ENCODE results near the gene ONECUT3.

The ONECUT3 gene

DNA sequence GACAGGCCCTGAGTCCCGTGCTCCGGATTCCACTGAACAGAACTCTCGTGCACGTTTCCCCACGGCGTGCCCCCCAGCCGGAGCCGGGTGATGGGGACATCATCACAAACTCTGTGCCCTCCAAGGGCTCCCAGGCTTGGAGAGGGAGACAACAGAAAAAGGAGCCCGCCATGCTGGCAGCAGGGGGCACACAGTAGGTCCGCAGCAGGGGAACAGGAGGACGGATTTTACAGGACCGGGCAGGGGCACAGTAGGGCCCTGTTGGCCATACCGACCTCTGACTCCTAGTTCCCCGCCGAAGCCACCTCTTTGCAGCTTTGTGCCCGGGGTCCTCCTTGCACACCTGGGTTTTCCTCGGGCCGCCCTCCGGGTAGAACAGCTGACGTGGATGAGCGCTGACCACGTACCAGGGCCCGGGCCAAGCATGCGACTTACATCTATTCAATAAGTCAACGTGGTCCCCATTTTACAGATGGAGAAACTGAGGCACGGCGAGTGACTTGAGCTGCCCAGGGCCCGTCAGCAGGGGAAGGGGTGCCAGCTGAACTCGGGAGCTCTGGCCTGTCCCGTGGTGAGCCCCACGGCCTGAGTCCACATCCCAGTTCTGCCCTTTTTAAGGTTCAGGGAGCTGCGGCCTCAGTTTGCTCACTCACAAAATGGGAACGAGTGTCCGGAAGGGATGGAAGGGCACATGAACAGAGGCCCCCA, 10.2 kb upstream of the ONECUT3 start:
- DNase-seq = no peak

DNA sequence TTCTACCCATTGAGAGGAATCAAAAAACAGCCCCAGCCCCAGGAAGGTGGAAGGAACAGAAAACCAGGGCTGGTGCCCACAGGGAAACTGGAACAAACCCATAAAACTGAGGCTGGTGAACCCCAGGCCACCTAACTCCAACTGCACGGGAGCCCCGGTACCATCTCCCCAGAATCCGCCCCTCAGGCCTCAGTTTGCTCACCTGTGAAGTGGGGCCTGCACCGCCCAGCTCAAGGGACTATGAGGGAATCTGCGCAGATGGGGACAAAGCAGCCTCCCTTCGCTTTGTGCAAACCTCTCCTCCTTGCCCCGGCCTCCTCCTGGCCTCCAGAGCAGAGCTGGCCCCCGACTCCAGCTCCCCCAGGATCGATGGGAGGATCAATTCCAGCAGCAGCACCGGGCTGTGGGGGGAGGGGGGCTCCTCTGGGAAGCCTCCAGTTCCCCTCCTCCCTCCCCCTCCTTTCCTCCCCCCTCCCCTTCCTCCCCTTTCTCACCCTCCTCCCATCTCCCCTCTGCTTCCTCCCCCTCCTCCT, 9.1 kb upstream of the ONECUT3 start:
- DNase-seq = no peak

DNA sequence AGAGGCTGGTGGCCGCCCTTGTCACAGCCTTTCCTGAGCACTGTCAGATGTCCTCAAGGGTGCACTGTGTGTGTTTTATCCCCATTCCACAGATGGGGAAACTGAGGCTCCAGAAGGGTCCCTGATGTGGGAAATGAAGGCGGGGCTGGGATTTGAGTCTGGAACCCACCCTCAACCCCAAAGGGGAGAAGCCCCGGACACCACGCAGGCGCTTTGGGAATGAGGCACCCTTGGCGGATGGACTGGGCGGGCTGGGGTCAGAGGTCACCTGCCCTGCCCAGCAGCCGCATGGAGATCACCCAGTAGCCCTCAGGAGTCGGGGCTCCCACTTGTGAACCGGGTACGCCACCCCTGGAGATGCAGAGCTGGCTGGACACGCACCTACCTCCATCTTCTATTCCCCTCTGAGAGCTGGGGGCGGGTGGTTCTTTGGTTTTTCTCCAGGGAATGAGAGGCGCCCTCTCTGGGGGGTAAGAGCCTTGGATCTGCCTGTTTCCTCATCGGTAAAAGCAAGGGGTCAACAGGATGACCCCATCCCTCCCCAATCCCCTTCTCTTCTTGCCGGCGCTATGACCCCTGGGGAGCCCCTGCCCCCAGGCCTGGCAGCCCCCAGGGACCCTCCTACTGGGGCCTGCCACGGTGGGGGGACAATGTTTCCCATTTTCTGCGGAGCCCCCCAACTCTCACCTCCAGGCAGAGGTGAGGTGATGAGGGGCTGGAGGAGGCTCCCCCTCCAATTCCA, 8.3 kb upstream of the ONECUT3 start:
- DNase-seq = no peak

DNA sequence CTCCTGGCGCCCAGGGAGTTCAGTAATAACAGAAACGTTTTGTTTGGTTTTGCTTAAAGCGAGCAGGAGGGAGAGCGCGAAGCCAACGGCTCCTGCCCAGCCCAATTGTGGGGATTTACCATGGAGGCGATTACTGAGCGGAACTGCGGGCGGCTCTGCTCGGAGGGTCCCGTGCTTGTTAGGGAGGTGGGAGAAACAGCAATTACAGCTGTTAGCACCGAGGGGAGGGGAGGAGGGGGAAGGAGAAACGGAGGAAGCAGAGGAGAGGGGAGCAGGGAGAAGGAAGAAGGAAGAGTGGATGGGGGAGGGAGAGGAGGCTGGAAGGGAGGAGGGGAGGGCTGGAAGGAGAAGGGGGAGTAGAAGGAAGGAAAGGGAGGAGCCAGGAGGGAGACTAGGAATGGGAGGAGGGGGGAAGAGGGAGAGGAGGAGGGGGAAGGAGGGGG, 7.7 kb upstream of the ONECUT3 start:
- DNase-seq = no peak

DNA sequence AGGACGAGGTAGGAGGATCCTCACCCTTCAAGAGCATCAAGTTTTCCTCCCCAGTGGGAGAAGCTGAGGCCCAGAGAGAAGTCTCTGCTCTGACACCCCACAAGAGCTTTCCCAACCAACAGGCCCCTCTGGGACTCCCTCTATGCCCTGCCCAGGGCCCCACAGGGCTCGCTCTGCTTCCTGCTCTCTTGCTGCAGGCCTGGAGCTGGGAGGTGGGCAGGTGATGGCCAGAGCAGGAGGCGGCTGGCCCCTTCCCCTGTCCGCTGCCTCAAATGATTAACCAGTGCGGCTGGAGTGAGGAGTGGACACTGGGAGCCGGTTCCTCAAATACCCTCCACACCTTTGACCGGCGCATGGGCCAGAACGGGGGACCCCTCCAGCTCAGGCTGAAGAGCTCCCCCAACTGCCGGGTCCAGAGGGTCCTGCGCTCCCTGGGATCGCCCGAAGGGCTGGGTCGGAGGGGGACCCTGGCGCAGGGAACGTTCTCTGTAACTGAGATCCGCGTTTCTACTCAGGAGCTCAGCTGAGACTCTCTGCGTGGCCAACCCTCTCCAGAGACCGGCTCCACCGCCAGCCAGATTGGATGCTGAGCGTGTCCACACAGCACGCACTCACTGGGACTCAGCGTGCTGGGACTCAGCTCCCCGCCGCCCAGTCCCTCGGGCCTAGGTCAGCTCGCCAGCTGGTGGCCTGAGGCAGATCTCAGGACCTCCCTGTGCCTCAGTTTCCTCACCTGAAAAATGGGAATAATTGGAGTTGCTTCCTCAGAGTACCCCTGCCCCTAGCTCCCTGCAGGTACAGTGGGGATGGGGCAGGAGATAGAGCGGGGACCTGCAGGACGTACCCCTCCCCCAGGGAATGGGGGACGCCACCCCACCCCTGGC, 6.7 kb upstream of the ONECUT3 start:
- no peak for DNase-seq

DNA sequence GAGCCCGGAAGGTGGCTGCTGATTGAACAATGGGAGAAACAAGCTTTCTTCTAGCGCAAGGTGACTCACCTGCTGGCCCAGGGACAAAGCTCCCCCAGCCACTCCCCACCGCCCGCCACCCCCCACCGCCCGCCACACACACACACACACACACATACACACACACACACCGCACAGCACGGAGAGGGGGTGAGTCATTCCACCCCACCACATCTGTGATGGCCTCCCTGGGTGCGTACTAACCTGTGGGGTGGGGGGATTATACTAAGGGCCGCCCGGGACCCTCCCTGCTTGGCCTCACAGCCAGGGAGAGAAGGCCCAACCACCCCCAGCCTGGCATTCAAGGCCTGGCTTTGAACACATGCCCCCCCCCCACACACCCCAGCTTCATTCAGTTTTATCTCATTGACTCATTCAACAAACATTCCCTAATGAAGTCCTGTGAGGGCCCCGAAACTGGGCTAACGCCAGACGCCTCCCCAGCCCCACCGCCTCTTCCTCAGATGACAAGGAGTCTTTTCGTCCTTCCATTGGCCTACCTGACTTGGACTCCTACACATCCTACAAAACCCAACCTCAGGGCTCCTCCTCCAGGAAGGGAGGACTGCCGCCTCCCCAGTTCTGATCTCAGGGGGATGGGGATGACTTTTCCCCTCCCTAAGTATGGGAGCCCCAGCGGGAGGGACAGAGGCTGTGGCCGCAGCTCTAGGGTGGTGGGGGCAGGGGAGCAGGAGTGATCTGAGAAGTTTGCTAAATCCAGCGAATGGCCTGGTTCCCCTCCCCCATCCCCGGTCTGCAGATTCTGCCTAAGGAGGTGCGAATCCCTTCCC, 5.8 kb upstream of the ONECUT3 start:
- no peak for DNase-seq

DNA sequence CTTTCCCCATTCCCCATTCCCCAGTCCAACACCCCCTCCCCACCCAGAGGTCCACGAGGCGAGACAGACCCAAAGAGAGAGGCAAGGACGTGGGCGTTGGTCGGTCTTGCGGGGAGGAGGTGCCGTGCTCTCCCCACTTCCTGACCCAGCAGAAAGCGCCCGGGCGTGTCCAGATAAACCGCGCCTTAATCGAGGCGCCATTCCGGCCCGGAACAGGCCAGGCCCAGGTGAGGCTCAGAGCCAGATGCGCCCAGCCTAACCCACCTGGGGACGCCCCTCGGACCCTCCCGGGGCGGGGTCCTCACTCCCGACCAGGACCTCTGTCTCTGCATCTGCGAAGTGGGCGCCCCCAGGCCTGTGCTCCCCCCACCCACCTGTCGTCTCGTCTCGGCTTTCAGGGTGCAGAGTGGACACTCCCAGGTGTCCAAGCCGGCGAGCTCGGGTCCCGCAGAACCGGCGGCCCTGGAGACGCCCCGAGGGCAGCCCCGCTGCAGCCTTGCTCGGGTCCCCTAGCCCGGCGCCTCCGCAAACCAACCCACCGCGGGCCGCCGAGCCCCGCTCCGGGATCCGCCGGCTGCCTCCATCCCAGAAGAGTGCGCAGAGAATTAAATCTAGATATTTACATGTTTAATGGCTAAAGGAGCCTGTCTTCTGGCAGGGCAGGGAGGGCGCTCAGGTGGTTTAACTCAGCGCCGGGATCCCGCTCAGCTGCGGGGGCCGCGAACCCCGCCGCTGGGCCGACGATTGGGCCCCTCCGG, 5.0 kb upstream of the ONECUT3 start:
- DNase-seq = no peak

DNA sequence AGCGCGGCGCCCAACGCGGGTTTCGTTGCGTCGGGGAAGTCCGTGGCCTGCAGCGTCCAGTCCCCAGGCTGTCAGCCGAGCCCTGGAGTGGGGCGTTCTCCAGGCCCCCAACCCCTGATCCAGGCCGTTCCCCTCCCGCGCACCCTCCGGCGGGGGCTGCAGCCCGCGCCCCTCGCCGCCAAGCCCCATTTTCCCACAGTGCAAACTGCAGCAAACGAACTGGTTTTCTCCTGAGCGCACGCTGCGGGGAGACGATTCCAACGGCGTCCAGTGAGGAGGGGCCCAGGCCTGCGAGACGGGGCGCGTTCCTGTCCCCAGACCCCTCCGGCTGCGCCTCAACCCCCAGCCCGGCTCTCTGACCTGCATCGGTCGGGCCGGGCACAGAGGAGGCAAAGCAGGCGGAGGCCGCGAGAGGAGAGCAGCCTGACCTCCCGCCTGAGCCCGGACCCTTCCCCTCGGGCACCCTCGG, 4.4 kb upstream of the ONECUT3 start:
- DNase-seq = no peak

DNA sequence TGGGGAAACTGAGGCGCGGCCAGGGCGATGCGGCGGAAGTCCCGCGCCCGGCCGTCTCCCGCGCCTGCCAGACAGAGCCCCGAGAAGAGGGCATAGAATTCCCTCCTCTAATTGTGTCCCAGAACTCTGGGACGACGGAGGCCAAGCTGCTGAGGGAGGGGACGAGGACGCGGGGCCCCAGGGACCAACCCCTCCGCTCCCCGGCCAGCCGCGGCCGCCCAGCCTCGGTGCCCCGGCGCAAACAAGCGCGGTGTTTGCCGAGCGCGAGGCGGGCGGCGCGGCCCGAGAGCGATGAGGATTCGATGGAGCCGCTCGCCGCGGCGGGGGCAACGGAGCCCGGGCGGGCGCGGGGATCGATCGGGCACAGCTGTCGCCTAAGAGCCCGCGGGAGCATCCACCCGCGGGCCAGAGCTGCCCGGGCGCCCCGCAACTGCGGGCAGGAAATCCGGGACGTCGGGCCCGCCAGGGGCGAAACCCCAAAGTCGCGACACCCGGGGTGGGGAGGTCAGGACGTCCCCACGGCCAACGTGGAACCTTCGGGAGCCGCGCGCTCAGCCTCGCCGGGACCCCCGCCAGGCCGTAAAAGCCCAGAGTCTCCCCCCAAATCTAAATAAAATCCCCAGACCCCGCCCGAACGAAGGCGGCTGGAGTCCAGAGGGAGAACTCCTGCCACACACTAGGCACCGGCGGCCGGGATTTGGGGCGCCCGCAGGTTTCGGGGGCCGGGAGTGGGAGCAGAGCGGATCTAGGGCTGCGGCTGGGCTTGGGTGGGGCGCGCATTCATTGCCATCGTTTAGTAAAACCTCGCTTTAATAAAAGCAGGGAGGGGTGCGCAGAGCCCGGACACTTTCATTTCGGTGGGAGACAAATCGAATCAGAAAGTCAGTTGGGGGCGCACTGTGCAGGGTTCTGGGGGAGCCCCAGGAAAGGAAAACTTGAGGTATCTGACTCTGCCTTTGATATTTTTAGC, 3.6 kb upstream of the ONECUT3 start:
- no peak for DNase-seq

DNA sequence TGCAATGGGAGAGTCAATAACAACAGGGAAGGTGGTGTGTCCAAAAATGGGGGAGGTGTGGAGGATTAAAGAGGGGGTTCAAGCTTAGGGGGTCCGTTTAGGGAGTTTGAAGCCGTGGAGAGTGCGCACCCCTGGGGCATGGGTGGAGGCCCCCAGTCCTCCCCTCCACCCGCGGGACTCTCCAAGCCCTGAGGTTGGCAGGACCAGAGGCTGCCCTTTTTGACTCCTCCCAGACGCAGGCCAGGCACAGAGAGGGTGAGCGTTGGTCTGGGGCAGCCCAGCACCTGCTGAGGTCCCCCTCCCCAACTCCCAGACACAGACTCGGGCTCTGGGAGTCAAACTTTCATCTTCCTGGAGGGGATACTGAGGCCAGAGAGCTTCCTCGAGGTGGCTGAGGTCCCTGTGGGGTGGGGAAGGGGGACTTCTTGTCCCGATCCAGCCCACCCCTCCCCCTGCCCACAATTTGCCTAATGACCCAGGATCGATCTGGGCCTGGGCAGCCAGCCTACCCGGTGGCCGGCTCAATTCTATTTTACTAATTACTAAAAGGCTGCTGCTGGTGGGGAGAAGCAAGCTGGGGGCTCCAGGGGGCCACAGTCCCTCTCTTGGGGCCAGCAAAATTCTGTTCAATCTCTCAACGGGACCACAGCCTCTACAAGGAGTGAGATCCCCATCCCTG, 2.8 kb upstream of the ONECUT3 start:
- no peak for DNase-seq

DNA sequence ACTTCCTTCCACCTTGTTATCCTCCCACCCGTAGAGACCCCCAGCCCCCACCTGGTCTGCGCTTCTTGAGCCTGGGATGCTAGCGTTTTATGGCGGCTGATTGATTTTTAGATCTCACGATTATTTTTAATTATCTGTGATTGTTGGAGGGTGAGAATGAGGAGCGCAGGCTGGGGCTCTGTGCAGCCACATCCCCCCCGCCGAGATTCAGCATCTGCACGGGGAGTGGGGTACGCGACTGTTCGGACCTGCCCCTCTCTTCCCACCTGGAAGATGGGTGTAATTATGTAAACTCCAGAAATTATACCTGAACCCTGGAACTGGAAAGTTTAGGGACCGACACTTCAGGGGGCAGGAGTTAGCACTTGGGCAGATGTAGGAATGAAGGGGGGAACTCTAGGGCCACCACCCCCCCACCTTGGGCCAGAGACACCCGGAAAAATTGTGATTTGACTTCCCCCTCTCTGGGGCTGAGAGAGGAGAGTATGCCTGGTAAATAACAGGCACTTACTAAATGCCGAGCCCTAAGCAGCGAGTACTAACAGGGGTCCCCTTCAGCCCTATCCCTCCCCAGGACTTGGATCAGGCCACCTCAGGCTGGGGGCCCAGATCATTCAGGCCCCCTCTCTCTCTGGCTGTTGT, 1.8 kb upstream of the ONECUT3 start:
- no peak for DNase-seq

DNA sequence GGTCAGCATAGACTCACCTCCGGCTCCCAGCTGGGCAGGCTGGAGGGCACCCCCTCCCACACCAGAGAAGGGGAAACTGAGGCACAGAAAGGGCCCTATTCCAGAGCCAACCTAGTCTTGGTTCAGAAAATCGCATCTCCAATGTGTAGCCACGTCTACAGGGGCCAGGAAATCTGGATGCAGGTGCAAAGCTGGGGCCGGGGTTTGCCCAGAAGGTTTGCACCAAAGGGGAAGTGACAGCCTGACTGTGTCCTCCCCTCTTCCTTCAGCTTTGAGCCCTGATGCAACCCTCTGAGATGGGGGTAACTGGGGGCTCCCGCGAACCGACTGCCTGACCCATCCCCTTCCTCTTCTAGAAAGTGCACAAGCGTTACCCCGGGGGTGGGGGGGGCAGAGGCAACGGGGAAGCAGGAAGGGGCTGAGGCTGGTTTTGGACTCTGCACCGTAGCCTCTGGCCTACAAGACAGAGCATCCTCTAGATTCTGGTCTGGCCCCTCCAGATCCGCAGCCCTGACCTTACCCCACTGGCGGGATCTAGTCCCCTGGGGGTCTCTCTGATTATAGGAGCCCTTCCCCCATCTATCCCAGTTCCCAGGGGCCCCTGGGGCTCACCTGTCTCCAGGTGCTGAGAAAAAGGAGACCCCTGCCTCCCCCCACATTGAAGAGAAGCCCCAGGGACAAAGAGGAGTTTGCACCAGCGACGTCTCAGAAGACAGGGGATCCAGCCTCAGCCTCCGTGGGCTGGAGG, 1.1 kb upstream of the ONECUT3 start:
- DNase-seq = no peak

DNA sequence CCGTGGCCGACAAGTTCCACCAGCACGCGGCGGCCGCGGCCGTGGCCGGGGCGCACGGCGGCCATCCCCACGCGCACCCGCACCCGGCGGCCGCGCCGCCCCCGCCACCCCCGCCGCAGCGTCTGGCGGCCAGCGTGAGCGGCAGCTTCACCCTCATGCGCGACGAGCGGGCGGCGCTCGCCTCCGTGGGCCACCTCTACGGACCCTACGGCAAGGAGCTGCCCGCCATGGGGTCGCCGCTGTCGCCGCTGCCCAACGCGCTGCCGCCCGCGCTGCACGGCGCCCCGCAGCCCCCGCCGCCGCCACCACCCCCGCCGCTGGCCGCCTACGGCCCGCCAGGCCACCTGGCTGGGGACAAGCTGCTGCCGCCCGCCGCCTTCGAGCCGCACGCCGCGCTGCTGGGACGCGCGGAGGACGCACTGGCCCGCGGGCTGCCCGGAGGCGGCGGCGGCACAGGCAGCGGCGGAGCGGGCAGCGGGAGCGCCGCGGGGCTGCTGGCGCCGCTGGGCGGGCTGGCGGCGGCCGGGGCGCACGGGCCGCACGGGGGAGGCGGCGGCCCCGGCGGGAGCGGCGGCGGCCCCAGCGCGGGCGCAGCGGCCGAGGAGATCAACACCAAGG, 821 bp downstream of the ONECUT3 start:
- DNase-seq = no peak

DNA sequence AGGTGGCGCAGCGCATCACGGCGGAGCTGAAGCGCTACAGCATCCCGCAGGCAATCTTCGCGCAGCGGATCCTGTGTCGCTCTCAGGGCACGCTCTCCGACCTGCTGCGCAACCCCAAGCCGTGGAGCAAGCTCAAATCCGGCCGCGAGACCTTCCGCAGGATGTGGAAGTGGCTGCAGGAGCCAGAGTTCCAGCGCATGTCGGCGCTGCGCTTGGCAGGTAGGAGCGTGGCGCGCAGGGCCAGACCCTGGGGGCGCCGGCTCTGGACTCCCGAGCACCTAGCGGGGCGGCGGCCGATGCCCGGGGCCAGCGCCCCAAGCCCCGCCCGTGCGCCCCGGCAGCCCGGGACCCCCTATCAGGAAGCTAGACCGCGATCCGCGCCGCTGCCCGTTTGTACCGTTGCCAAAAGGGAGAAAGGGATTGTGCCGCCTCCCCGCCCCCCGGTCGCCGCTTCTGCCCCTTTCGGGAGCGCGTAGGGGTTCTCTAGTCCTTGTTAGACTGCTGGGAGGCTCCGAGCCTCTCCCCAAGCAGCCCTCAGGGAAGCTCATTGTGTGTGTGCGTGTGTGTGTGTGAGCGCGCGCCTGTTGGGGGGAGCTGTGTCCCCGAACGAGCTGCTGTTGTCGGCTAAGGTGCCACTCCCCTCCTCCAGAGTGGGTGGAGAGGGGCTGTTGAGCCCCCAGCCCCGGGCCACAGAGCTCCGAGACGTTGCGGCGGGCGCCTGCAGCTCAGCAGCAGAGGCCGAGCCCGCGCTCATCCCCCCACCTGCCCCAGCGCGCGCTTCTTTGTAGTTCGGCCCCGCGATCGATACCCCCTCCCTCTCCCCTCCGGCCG, 1.5 kb downstream of the ONECUT3 start:
- DNase-seq = no peak

DNA sequence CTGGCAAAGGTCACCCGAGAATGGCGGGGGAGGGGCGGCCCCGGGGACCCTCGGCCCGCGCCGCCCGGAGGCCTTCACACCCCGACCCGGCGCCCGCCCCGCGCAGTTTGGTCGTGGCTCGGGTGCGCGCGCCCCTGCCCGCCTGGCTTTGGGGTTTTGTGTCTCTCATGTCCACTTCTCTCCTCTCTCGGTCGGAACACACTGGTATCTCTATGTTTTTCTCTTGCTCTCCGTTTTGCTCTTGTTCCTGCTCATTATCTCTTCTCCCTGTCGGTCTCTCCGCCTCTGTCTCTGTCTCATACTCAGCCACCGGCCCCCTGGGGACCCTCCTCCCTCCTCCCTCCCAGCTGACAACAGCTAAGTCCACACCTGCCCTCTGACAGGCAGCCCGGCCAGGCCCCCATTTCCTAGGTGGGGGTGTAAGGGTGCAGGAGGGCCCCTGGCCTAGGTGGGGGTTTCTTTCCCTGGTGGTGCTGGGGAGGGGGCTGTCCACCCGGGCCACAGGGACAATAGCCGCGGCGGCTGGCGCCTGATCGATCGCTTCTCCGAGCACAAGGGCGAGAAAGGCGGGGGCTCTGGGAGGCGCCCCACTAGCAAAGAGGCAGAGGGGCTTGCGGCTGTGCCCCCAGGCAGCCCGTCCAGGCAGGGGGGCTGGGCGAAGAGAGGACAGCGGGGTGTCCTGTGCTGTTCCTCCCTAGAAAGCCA, 2.3 kb downstream of the ONECUT3 start:
- no peak for DNase-seq

DNA sequence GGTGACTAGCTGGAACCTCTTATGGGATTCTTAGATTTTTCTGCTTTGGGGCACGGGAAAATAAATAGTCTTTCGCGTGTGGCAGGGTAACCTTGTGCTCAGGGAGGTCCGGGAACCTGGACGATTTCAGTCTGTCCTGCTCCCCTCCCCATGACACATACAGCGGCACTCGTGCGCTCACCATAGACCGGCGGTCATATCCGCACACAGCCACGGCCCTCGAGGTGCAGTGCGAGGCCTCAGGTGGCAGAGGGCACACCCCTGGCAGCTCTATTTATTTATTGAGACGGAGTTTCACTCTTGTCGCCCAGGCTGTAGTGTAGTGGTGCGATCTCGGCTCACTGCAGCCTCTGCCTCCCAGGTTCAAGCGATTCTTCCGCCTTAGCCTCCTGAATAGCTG, 3.0 kb downstream of the ONECUT3 start:
- DNase-seq = no peak

Measured in right hindlimb (tissue), 1 donor.